ENCODE results near the gene ZNF655.
"Not testable (repeated sequence)": the region's sequence is repeated elsewhere in the genome, so short reads cannot be mapped to it uniquely, and the experiment has no call there.

The ZNF655 gene

GRCh38 chr7:99540542-99540941 lies 17.9 kb upstream of the ZNF655 start:
- no peak for TF ChIP-seq CTCF (conservative IDR thresholded peaks at IDR 0.05)

GRCh38 chr7:99541212-99541611 lies 17.2 kb upstream of the ZNF655 start:
- H3K27ac ChIP-seq, result no peak overlapping the region
- no peak for TF ChIP-seq CTCF (conservative IDR thresholded peaks at IDR 0.05)

More at GRCh38 chr7:99540542-99540941, 17.9 kb upstream of the ZNF655 start:
- no peak overlapping the region for H3K27ac ChIP-seq

- no peak for TF ChIP-seq CTCF (conservative IDR thresholded peaks at IDR 0.05)
Measured at GRCh38 chr7:99543081-99543671, 15.3 kb upstream of the ZNF655 start.

GRCh38 chr7:99543916-99544315 lies 14.5 kb upstream of the ZNF655 start:
- TF ChIP-seq CTCF (conservative IDR thresholded peaks at IDR 0.05), result no peak
- no peak overlapping the region for H3K27ac ChIP-seq

More at GRCh38 chr7:99543081-99543671, 15.3 kb upstream of the ZNF655 start:
- no peak overlapping the region for H3K27ac ChIP-seq

- H3K27ac ChIP-seq, result not testable (repeated sequence)
Measured at GRCh38 chr7:99545308-99545707, 13.1 kb upstream of the ZNF655 start.

- not testable (repeated sequence) for H3K27ac ChIP-seq
Measured at GRCh38 chr7:99549545-99549944, 8.9 kb upstream of the ZNF655 start.

GRCh38 chr7:99551334-99551733 lies 7.1 kb upstream of the ZNF655 start:
- no peak for TF ChIP-seq CTCF (conservative IDR thresholded peaks at IDR 0.05)
- H3K27ac ChIP-seq, result peak overlapping the region; percentile 76

- TF ChIP-seq CTCF (conservative IDR thresholded peaks at IDR 0.05), result no peak
- H3K27ac ChIP-seq, result peak within 1 kb of the TSS; percentile 76
Measured at GRCh38 chr7:99551767-99552463, 6.5 kb upstream of the ZNF655 start, which contains the start of gene FAM200A. TSS of gene FAM200A (minus strand) at chr7:99552114. CDS start at chr7:99548407, 3,707 bp downstream.

Data from VCaP (cell line).